H1 (cell line): ENCODE data around the gene DUSP7. TPM values are rescaled to one million over a fixed set of nuclear protein-coding genes. Genes with fewer than 3 reads are reported as not detected.

Source experiments
- BACH1 ChIP-seq: IDR thresholded peaks from 2 replicates; pipeline ENCODE4 v1.6.1; 2012; ENCODE audit warnings: low read length, improper control_type of control experiment
- BRCA1 ChIP-seq: IDR thresholded peaks from 2 replicates; pipeline ENCODE4 v1.6.1; 2012; ENCODE audit warnings: low read depth, low read length, improper control_type of control experiment
- CEBPB ChIP-seq: IDR thresholded peaks from 2 replicates; pipeline ENCODE4 v1.6.1; 2012; ENCODE audit warnings: low read depth, low read length
- CHD1 ChIP-seq: IDR thresholded peaks from 2 replicates; pipeline ENCODE4 v1.6.1; 2012; ENCODE audit warnings: low read depth, low read length, improper control_type of control experiment
- CHD2 ChIP-seq: IDR thresholded peaks from 2 replicates; pipeline ENCODE4 v1.6.1; 2012; ENCODE audit warnings: low read length, improper control_type of control experiment
- JUN ChIP-seq: IDR thresholded peaks from 2 replicates; pipeline ENCODE4 v1.6.1; 2011; ENCODE audit warnings: low read depth, mild to moderate bottlenecking, improper control_type of control experiment, low read length
- KDM4A ChIP-seq: IDR thresholded peaks from one replicate; pipeline ENCODE4 v1.7.1; 2012; ENCODE audit warnings: low read depth, mild to moderate bottlenecking, moderate library complexity, low read length, inconsistent platforms; ENCODE audit not compliant: severe bottlenecking
- RFX5 ChIP-seq: IDR thresholded peaks from 2 replicates; pipeline ENCODE4 v1.6.1; 2011; ENCODE audit warnings: low read depth, low read length, improper control_type of control experiment, borderline replicate concordance
- SP2 ChIP-seq: IDR thresholded peaks from 2 replicates; pipeline ENCODE4 v1.6.1; 2012; ENCODE audit warnings: mild to moderate bottlenecking, low read length, inconsistent platforms
- polyA plus RNA-seq, 7 experiments: library from polyadenylated mRNA; depleted of rRNA in 3 of 7; stranded (reverse) in 5 of 7; unstranded in 2 of 7; fragments of >200 nt in 5 of 7; fragments of 200-250 nt in 2 of 7; gene quantifications; 1 replicate in 5 of 7; 2 replicates in 1 of 7; 4 replicates in 1 of 7; pipeline versions ENCODE4 v1.2.1 to v1.2.3, GENCODE V29; 2011 to 2013; ENCODE audit warnings: missing spikeins in 2 of 7, mixed read lengths in 2 of 7
- total RNA-seq: library from RNA; stranded (reverse); fragmentation: NEBNext Ultra II Directional; extraction: Animal tissue kit (Norgen Biotek cat#: 25700); gene quantifications from 2 replicates; pipeline ENCODE4 v1.2.1, GENCODE V29; 2021
- TF ChIP-seq, protein P1 (sequence below): fragments of 300-600 bp; sonication (generic); IDR thresholded peaks from 2 replicates; pipeline ENCODE4 v1.7.1; 2012; ENCODE audit warnings: low read length, moderate library complexity, mild to moderate bottlenecking, inconsistent platforms; ENCODE audit not compliant: insufficient replicate concordance

DUSP7 gene
- total and polyA plus RNA-seq, 2 of the 8 experiments (the other 6 are each of a cell fraction or from before 2014, with no cell fraction given): 19.4 to 24.9 TPM

DNA sequence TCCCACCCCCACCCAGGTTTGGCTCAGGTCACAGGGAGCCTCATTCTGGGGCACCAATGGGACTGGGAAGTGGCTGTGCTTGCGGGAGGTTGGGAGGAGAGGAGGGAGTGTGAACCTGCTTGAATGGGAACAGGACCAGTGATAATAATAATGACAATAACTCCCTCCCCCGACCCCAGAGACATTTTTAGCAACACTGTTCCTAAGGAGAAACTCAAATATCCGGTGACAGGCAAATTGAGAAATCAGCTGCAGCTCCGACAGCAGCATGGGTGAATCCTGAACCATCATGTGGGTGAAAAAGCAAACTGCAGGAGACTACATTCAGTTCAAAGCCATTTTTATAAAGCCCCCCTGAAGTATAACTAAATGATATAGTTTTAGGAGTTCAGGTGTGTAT is 49.1 kb downstream of the DUSP7 start (continued):
- TF ChIP-seq, protein P1, sequence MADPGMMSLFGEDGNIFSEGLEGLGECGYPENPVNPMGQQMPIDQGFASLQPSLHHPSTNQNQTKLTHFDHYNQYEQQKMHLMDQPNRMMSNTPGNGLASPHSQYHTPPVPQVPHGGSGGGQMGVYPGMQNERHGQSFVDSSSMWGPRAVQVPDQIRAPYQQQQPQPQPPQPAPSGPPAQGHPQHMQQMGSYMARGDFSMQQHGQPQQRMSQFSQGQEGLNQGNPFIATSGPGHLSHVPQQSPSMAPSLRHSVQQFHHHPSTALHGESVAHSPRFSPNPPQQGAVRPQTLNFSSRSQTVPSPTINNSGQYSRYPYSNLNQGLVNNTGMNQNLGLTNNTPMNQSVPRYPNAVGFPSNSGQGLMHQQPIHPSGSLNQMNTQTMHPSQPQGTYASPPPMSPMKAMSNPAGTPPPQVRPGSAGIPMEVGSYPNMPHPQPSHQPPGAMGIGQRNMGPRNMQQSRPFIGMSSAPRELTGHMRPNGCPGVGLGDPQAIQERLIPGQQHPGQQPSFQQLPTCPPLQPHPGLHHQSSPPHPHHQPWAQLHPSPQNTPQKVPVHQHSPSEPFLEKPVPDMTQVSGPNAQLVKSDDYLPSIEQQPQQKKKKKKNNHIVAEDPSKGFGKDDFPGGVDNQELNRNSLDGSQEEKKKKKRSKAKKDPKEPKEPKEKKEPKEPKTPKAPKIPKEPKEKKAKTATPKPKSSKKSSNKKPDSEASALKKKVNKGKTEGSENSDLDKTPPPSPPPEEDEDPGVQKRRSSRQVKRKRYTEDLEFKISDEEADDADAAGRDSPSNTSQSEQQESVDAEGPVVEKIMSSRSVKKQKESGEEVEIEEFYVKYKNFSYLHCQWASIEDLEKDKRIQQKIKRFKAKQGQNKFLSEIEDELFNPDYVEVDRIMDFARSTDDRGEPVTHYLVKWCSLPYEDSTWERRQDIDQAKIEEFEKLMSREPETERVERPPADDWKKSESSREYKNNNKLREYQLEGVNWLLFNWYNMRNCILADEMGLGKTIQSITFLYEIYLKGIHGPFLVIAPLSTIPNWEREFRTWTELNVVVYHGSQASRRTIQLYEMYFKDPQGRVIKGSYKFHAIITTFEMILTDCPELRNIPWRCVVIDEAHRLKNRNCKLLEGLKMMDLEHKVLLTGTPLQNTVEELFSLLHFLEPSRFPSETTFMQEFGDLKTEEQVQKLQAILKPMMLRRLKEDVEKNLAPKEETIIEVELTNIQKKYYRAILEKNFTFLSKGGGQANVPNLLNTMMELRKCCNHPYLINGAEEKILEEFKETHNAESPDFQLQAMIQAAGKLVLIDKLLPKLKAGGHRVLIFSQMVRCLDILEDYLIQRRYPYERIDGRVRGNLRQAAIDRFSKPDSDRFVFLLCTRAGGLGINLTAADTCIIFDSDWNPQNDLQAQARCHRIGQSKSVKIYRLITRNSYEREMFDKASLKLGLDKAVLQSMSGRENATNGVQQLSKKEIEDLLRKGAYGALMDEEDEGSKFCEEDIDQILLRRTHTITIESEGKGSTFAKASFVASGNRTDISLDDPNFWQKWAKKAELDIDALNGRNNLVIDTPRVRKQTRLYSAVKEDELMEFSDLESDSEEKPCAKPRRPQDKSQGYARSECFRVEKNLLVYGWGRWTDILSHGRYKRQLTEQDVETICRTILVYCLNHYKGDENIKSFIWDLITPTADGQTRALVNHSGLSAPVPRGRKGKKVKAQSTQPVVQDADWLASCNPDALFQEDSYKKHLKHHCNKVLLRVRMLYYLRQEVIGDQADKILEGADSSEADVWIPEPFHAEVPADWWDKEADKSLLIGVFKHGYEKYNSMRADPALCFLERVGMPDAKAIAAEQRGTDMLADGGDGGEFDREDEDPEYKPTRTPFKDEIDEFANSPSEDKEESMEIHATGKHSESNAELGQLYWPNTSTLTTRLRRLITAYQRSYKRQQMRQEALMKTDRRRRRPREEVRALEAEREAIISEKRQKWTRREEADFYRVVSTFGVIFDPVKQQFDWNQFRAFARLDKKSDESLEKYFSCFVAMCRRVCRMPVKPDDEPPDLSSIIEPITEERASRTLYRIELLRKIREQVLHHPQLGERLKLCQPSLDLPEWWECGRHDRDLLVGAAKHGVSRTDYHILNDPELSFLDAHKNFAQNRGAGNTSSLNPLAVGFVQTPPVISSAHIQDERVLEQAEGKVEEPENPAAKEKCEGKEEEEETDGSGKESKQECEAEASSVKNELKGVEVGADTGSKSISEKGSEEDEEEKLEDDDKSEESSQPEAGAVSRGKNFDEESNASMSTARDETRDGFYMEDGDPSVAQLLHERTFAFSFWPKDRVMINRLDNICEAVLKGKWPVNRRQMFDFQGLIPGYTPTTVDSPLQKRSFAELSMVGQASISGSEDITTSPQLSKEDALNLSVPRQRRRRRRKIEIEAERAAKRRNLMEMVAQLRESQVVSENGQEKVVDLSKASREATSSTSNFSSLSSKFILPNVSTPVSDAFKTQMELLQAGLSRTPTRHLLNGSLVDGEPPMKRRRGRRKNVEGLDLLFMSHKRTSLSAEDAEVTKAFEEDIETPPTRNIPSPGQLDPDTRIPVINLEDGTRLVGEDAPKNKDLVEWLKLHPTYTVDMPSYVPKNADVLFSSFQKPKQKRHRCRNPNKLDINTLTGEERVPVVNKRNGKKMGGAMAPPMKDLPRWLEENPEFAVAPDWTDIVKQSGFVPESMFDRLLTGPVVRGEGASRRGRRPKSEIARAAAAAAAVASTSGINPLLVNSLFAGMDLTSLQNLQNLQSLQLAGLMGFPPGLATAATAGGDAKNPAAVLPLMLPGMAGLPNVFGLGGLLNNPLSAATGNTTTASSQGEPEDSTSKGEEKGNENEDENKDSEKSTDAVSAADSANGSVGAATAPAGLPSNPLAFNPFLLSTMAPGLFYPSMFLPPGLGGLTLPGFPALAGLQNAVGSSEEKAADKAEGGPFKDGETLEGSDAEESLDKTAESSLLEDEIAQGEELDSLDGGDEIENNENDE: no peak
- TF ChIP-seq SP2 (no peak), CHD2 (no peak), RFX5 (no peak), JUN (no peak), CHD1 (no peak), BRCA1 (no peak), BACH1 (no peak), KDM4A (no peak), CEBPB (no peak)
